HCT116 (cell line): Measurements from ENCODE around the gene BCAP31. TPM values are rescaled to one million over a fixed set of nuclear protein-coding genes. Genes with fewer than 3 reads are reported as not detected.

Experiments used
- total RNA-seq: library from RNA; stranded (reverse); gene quantifications from one replicate; pipeline ENCODE4 v1.2.1, GENCODE V29; 2021; ENCODE audit not compliant: unreplicated experiment

BCAP31 gene
- total RNA-seq, 1 experiment from 2014 or later, result 185 TPM

Other genes with a start within 250 kb of the BCAP31 start
- gene BGN, start 229.4 kb downstream of the BCAP31 start, total RNA-seq, result 0.37 TPM
- gene ATP2B3, start 206.7 kb downstream of the BCAP31 start, total RNA-seq, result not detected
- 20.3 TPM for gene CCNQ, start 125.2 kb downstream of the BCAP31 start, total RNA-seq
- 14.2 TPM for gene DUSP9, start 77.2 kb downstream of the BCAP31 start, total RNA-seq
- 0.84 TPM for gene PNCK, start 50.6 kb downstream of the BCAP31 start, total RNA-seq
- 101 TPM for gene SLC6A8, start 36.5 kb downstream of the BCAP31 start, total RNA-seq
- 7.1 TPM for gene ABCD1, start 469 bp upstream of the BCAP31 start, total RNA-seq
- 4.8 TPM for gene PLXNB3, start 39.9 kb upstream of the BCAP31 start, total RNA-seq
- gene SRPK3, start 56.7 kb upstream of the BCAP31 start, total RNA-seq, result not detected
- gene IDH3G, start 70.0 kb upstream of the BCAP31 start, total RNA-seq, result 49.7 TPM
- 182 TPM for gene SSR4, start 70.3 kb upstream of the BCAP31 start, total RNA-seq
- 0.30 TPM for gene PDZD4, start 106.2 kb upstream of the BCAP31 start, total RNA-seq
- 14.8 TPM for gene L1CAM, start 161.8 kb upstream of the BCAP31 start, total RNA-seq
- gene AVPR2, start 180.3 kb upstream of the BCAP31 start, total RNA-seq, result not detected
- gene ARHGAP4, start 201.9 kb upstream of the BCAP31 start, total RNA-seq, result 67.4 TPM
- 124 TPM for gene NAA10, start 210.7 kb upstream of the BCAP31 start, total RNA-seq
- gene RENBP, start 220.3 kb upstream of the BCAP31 start, total RNA-seq, result 1.3 TPM
- 72.8 TPM for gene HCFC1, start 247.4 kb upstream of the BCAP31 start, total RNA-seq
- gene TMEM187, start 248.4 kb upstream of the BCAP31 start, total RNA-seq, result 12.6 TPM